SK-N-SH treated with all-trans-retinoic acid at 6 μM for 48 hours (cell line): ENCODE results near the gene GLI2.

ENCODE experiments used
- ATAC-seq: fragments of 200-7000 bp; cut with Tn5 transposase; 3 replicates; pipeline ENCODE4 v1.9.1; 2020; ENCODE audit warnings: mild to moderate bottlenecking, moderate library complexity
- ARNTL ChIP-seq: fragments of 450-650 bp; formaldehyde crosslinking; IDR thresholded peaks from 2 replicates; pipeline ENCODE4 v1.5.0; 2020; ENCODE audit warnings: low read depth, mild to moderate bottlenecking, moderate library complexity, borderline replicate concordance
- BACH2 ChIP-seq: fragments of 250-450 bp; sonication (Bioruptor Pico); IDR thresholded peaks from 2 replicates; pipeline ENCODE4 v1.9.0; 2021; ENCODE audit warnings: mild to moderate bottlenecking, borderline replicate concordance
- CSDC2 ChIP-seq: fragments of 250-450 bp; sonication (Bioruptor Pico); IDR thresholded peaks from 2 replicates; pipeline ENCODE4 v1.5.0; 2020; ENCODE audit warnings: mild to moderate bottlenecking, moderate library complexity
- ESRRG ChIP-seq: fragments of 250-450 bp; sonication (Bioruptor Pico); IDR thresholded peaks from 2 replicates; pipeline ENCODE4 v1.6.1; 2021; ENCODE audit warnings: mild to moderate bottlenecking
- GLIS3 ChIP-seq: fragments of 250-450 bp; sonication (Bioruptor Pico); IDR thresholded peaks from 2 replicates; pipeline ENCODE4 v1.5.0; 2020; ENCODE audit warnings: mild to moderate bottlenecking, moderate library complexity
- ISL1 ChIP-seq: fragments of 250-450 bp; sonication (Bioruptor Pico); IDR thresholded peaks from 2 replicates; pipeline ENCODE4 v2.1.2; 2022; ENCODE audit warnings: mild to moderate bottlenecking, moderate library complexity
- OSR1 ChIP-seq: fragments of 250-450 bp; sonication (Bioruptor Pico); IDR thresholded peaks from 2 replicates; pipeline ENCODE4 v1.8.0; 2022; ENCODE audit warnings: moderate library complexity, mild to moderate bottlenecking, inconsistent platforms
- POU6F1 ChIP-seq: fragments of 250-450 bp; sonication (Bioruptor Pico); IDR thresholded peaks from 2 replicates; pipeline ENCODE4 v1.8.0; 2021; ENCODE audit warnings: low read depth, mild to moderate bottlenecking, moderate library complexity, borderline replicate concordance
- PPARA ChIP-seq: fragments of 250-450 bp; sonication (Bioruptor Pico); IDR thresholded peaks from 2 replicates; pipeline ENCODE4 v1.5.0; 2020; ENCODE audit warnings: mild to moderate bottlenecking, borderline replicate concordance
- RARB ChIP-seq: fragments of 250-450 bp; sonication (Bioruptor Pico); IDR thresholded peaks from 2 replicates; pipeline ENCODE4 v1.8.0; 2021; ENCODE audit warnings: mild to moderate bottlenecking, moderate library complexity
- SNAI2 ChIP-seq: fragments of 250-450 bp; sonication (Bioruptor Pico); IDR thresholded peaks from 2 replicates; pipeline ENCODE4 v1.5.0; 2020; ENCODE audit warnings: mild to moderate bottlenecking, moderate library complexity
- TCF4 ChIP-seq: fragments of 250-450 bp; sonication (Bioruptor Pico); IDR thresholded peaks from 2 replicates; pipeline ENCODE4 v1.8.0; 2021; ENCODE audit warnings: mild to moderate bottlenecking, moderate library complexity, borderline replicate concordance
- TOX ChIP-seq: fragments of 250-450 bp; sonication (Bioruptor Pico); IDR thresholded peaks from 2 replicates; pipeline ENCODE4 v1.8.0; 2021; ENCODE audit warnings: mild to moderate bottlenecking, moderate library complexity, borderline replicate concordance
- ZC3H10 ChIP-seq: fragments of 250-450 bp; sonication (Bioruptor Pico); IDR thresholded peaks from 2 replicates; pipeline ENCODE4 v1.5.1; 2021; ENCODE audit warnings: mild to moderate bottlenecking, moderate library complexity
- ZFP30 ChIP-seq: fragments of 450-650 bp; formaldehyde crosslinking; IDR thresholded peaks from 2 replicates; pipeline ENCODE4 v1.5.0; 2022; ENCODE audit warnings: mild to moderate bottlenecking, moderate library complexity
- ZNF565 ChIP-seq: fragments of 450-650 bp; formaldehyde crosslinking; conservative IDR thresholded peaks from 2 replicates; pipeline ENCODE4 v1.5.0; 2020; ENCODE audit warnings: low read depth, mild to moderate bottlenecking, moderate library complexity
- ZNF70 ChIP-seq: fragments of 450-650 bp; formaldehyde crosslinking; IDR thresholded peaks from 2 replicates; pipeline ENCODE4 v1.5.0; 2020; ENCODE audit warnings: mild to moderate bottlenecking, moderate library complexity
- ZNF8 ChIP-seq: fragments of 450-650 bp; formaldehyde crosslinking; IDR thresholded peaks from 2 replicates; pipeline ENCODE4 v1.5.0; 2020; ENCODE audit warnings: mild to moderate bottlenecking, moderate library complexity
- TF ChIP-seq, protein P1 (sequence below): fragments of 250-450 bp; sonication (Bioruptor Pico); IDR thresholded peaks from 2 replicates; pipeline ENCODE4 v1.5.1; 2020; ENCODE audit warnings: low read depth, mild to moderate bottlenecking, moderate library complexity
- TF ChIP-seq, protein P2 (sequence below): fragments of 250-450 bp; sonication (Bioruptor Pico); IDR thresholded peaks from 2 replicates; pipeline ENCODE4 v1.8.0; 2020; ENCODE audit warnings: mild to moderate bottlenecking, moderate library complexity, borderline replicate concordance
- TF ChIP-seq, protein P3 (sequence below): fragments of 250-450 bp; sonication (Bioruptor Pico); IDR thresholded peaks from 2 replicates; pipeline ENCODE4 v1.5.0; 2020; ENCODE audit warnings: mild to moderate bottlenecking, moderate library complexity

The GLI2 gene

GRCh38 chr2:120740375-120740764 lies 4.7 kb downstream of the GLI2 start:
- ATAC-seq, result no peak
- no peak for TF ChIP-seq ARNTL (CRISPR knock-in tag)
- TF ChIP-seq, protein P1, sequence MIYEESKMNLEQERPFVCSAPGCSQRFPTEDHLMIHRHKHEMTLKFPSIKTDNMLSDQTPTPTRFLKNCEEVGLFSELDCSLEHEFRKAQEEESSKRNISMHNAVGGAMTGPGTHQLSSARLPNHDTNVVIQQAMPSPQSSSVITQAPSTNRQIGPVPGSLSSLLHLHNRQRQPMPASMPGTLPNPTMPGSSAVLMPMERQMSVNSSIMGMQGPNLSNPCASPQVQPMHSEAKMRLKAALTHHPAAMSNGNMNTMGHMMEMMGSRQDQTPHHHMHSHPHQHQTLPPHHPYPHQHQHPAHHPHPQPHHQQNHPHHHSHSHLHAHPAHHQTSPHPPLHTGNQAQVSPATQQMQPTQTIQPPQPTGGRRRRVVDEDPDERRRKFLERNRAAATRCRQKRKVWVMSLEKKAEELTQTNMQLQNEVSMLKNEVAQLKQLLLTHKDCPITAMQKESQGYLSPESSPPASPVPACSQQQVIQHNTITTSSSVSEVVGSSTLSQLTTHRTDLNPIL, result no peak
- no peak for TF ChIP-seq ZNF565 (CRISPR knock-in tag)

GRCh38 chr2:120740765-120741524 lies 5.3 kb downstream of the GLI2 start:
- TF ChIP-seq, protein P2, sequence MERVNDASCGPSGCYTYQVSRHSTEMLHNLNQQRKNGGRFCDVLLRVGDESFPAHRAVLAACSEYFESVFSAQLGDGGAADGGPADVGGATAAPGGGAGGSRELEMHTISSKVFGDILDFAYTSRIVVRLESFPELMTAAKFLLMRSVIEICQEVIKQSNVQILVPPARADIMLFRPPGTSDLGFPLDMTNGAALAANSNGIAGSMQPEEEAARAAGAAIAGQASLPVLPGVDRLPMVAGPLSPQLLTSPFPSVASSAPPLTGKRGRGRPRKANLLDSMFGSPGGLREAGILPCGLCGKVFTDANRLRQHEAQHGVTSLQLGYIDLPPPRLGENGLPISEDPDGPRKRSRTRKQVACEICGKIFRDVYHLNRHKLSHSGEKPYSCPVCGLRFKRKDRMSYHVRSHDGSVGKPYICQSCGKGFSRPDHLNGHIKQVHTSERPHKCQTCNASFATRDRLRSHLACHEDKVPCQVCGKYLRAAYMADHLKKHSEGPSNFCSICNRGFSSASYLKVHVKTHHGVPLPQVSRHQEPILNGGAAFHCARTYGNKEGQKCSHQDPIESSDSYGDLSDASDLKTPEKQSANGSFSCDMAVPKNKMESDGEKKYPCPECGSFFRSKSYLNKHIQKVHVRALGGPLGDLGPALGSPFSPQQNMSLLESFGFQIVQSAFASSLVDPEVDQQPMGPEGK (CRISPR knock-in tag), result no peak
- TF ChIP-seq ARNTL (CRISPR knock-in tag) (no peak), BACH2 (CRISPR knock-in tag) (no peak), ZNF8 (CRISPR knock-in tag) (no peak), ZNF70 (no peak), SNAI2 (CRISPR knock-in tag) (no peak), RARB (CRISPR knock-in tag) (no peak), CSDC2 (CRISPR knock-in tag) (no peak), ZFP30 (CRISPR knock-in tag) (no peak), TOX (CRISPR knock-in tag) (no peak)
- TF ChIP-seq, protein P1, result no peak
- TF ChIP-seq, protein P3, sequence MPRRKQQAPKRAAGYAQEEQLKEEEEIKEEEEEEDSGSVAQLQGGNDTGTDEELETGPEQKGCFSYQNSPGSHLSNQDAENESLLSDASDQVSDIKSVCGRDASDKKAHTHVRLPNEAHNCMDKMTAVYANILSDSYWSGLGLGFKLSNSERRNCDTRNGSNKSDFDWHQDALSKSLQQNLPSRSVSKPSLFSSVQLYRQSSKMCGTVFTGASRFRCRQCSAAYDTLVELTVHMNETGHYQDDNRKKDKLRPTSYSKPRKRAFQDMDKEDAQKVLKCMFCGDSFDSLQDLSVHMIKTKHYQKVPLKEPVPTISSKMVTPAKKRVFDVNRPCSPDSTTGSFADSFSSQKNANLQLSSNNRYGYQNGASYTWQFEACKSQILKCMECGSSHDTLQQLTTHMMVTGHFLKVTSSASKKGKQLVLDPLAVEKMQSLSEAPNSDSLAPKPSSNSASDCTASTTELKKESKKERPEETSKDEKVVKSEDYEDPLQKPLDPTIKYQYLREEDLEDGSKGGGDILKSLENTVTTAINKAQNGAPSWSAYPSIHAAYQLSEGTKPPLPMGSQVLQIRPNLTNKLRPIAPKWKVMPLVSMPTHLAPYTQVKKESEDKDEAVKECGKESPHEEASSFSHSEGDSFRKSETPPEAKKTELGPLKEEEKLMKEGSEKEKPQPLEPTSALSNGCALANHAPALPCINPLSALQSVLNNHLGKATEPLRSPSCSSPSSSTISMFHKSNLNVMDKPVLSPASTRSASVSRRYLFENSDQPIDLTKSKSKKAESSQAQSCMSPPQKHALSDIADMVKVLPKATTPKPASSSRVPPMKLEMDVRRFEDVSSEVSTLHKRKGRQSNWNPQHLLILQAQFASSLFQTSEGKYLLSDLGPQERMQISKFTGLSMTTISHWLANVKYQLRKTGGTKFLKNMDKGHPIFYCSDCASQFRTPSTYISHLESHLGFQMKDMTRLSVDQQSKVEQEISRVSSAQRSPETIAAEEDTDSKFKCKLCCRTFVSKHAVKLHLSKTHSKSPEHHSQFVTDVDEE (CRISPR knock-in tag), result no peak
- TF ChIP-seq, all 23 proteins: peak for 0
- no peak for ATAC-seq

GRCh38 chr2:120741571-120742561 lies 6.2 kb downstream of the GLI2 start:
- TF ChIP-seq ESRRG (no peak), CSDC2 (CRISPR knock-in tag) (no peak), ZFP30 (CRISPR knock-in tag) (no peak)
- ATAC-seq, result no peak

GRCh38 chr2:120743657-120744056 lies 8.0 kb downstream of the GLI2 start:
- ATAC-seq, result no peak
- TF ChIP-seq ZC3H10 (CRISPR knock-in tag) (no peak), BACH2 (CRISPR knock-in tag) (no peak), CSDC2 (CRISPR knock-in tag) (no peak), GLIS3 (CRISPR knock-in tag) (no peak), ARNTL (CRISPR knock-in tag) (no peak), ESRRG (no peak), ZNF8 (CRISPR knock-in tag) (no peak), ZNF565 (CRISPR knock-in tag) (no peak), ISL1 (CRISPR knock-in tag) (no peak), POU6F1 (CRISPR knock-in tag) (no peak), OSR1 (CRISPR knock-in tag) (no peak), TCF4 (no peak), RARB (CRISPR knock-in tag) (no peak), ZFP30 (CRISPR knock-in tag) (no peak), SNAI2 (CRISPR knock-in tag) (no peak), ZNF70 (no peak), PPARA (CRISPR knock-in tag) (no peak)
- TF ChIP-seq, protein P3 (CRISPR knock-in tag), result no peak
